Natural killer cell (primary cell): ENCODE data around the gene NUBPL. TPM values are rescaled to one million over a fixed set of nuclear protein-coding genes. Genes with fewer than 3 reads are reported as not detected.

Experiments used
- ATAC-seq, 3 donors: fragments of 150-1000 bp in 2 of 3; fragments of 200-7000 bp in 1 of 3; cut with Tn5 transposase; 1 replicate in 1 of 3; 2 replicates in 2 of 3; pipeline ENCODE4 v1.10.0; 2021; ENCODE audit warnings: mild to moderate bottlenecking in 2 of 3, moderate library complexity in 2 of 3
- DNase-seq, 2 donors: peaks; one replicate each; pipeline versions ENCODE4 v3.0.0 to v3.0.0-alpha.2; 2013 to 2021; ENCODE audit warnings: mixed read lengths in 1 of 2
- H3K27ac ChIP-seq: one replicate; pipeline ENCODE4 v1.5.1; 2013; ENCODE audit warnings: mild to moderate bottlenecking, low read length
- H3K27me3 ChIP-seq: one replicate; pipeline ENCODE4 v1.6.1; 2013; ENCODE audit warnings: low read length; ENCODE audit not compliant: control insufficient read depth, insufficient read depth
- H3K36me3 ChIP-seq: one replicate; pipeline ENCODE4 v1.6.1; 2013; ENCODE audit warnings: low read length; ENCODE audit not compliant: control insufficient read depth, insufficient read depth
- H3K4me1 ChIP-seq: one replicate; pipeline ENCODE4 v1.6.1; 2013; ENCODE audit warnings: low read length; ENCODE audit not compliant: control insufficient read depth, insufficient read depth
- H3K4me3 ChIP-seq: one replicate; pipeline ENCODE4 v1.5.1; 2013; ENCODE audit warnings: low read length
- H3K9me3 ChIP-seq: one replicate; pipeline ENCODE4 v1.6.1; 2013; ENCODE audit warnings: low read length; ENCODE audit not compliant: control insufficient read depth, insufficient read depth
- H3K27ac Mint-ChIP-seq, 2 donors: one replicate each; pipeline ENCODE4 v1.8.0; 2022; ENCODE audit warnings: mild to moderate bottlenecking in 2 of 2, mixed read lengths in 2 of 2, moderate library complexity in 1 of 2
- H3K27me3 Mint-ChIP-seq, 2 donors: one replicate each; pipeline ENCODE4 v1.8.0; 2022; ENCODE audit warnings: low read depth in 2 of 2, mixed read lengths in 2 of 2
- H3K36me3 Mint-ChIP-seq: one replicate; pipeline ENCODE4 v1.8.0; 2022; ENCODE audit warnings: mixed read lengths
- H3K4me1 Mint-ChIP-seq, 2 donors: one replicate each; pipeline ENCODE4 v1.8.0; 2022; ENCODE audit warnings: mixed read lengths in 2 of 2
- H3K4me3 Mint-ChIP-seq: one replicate; pipeline ENCODE4 v1.8.0; 2022; ENCODE audit warnings: mild to moderate bottlenecking, moderate library complexity, mixed read lengths
- H3K9me3 Mint-ChIP-seq, 2 donors: one replicate each; pipeline ENCODE4 v1.8.0; 2022; ENCODE audit warnings: mixed read lengths in 2 of 2
- CTCF ChIP-seq: fragments of 200-600 bp; IDR thresholded peaks from one replicate; pipeline ENCODE4 v1.8.0; 2022; ENCODE audit warnings: antibody characterized with exemption
- WGBS: methylation state at CpG from one replicate; pipeline ENCODE4 v1.1.7; 2013; ENCODE audit warnings: missing lambda C conversion rate; ENCODE audit not compliant: insufficient coverage; 5-methylcytosine and 5-hydroxymethylcytosine counted together
- intact Hi-C: fragments of 100-400 bp; cut with micrococcal nuclease; formaldehyde crosslinking; loops from one replicate; pipeline ENCODE4 v1.14.2; 2022
- total RNA-seq, 4 donors: library from RNA; stranded (reverse); fragments of 120-200 nt in 1 of 4; gene quantifications; one replicate each; pipeline versions ENCODE4 v1.2.3 to v1.2.4, GENCODE V29; 2013 to 2022

NUBPL gene
- total RNA-seq, 3 donors from 2014 or later (not counting 1 experiment from before 2014, with no cell fraction given), result 7.1 to 8.5 (median 7.5) TPM

- no peak for TF ChIP-seq CTCF
- no peak for ATAC-seq
- Histone ChIP-seq H3K27ac (no peak overlapping the region), H3K9me3 (no peaks in the 10 kb centered on the region), H3K4me1 (no peaks in the 10 kb centered on the region), H3K4me3 (no peak overlapping the region), H3K36me3 (peaks cover 2% of the 10 kb centered on the region), H3K27me3 (no peaks in the 10 kb centered on the region)
- Mint-ChIP-seq H3K27me3 (no peaks in the 10 kb centered on the region), H3K4me1 (peaks cover 6% of the 10 kb centered on the region in 2 donors), H3K4me3 (no peak overlapping the region), H3K9me3 (no peaks in the 10 kb centered on the region), H3K36me3 (no peaks in the 10 kb centered on the region), H3K27ac (peak overlapping the region in 1 of 2 donors; percentile 16)
- DNase-seq, result no peak
- intact Hi-C loops, result loop anchor here (10.0 kb wide), 1 partner anchor 543 kb away; the partner anchor contains the start of genes AP4S1 and STRN3
- 100% methylated on average over 1 of the region's 2 CpGs for WGBS
Observed at GRCh38 chr14:31567655-31568054, 6.5 kb downstream of the NUBPL start.

- WGBS, result 73% methylated on average over 5 of the region's 5 CpGs
- Histone ChIP-seq H3K27me3 (no peaks in the 10 kb centered on the region), H3K4me1 (no peaks in the 10 kb centered on the region), H3K27ac (no peak overlapping the region), H3K4me3 (no peak overlapping the region), H3K36me3 (peaks cover 2% of the 10 kb centered on the region), H3K9me3 (no peaks in the 10 kb centered on the region)
- intact Hi-C loops, result loop anchor here (10.0 kb wide), 1 partner anchor 543 kb away; the partner anchor contains the start of genes AP4S1 and STRN3
- H3K9me3 Mint-ChIP-seq, result no peaks in the 10 kb centered on the region
- H3K27me3 Mint-ChIP-seq, result no peaks in the 10 kb centered on the region
- ATAC-seq (no peak), DNase-seq (no peak)
- H3K36me3 Mint-ChIP-seq, result no peaks in the 10 kb centered on the region
- TF ChIP-seq CTCF, result no peak
- peaks cover 6% of the 10 kb centered on the region in 2 donors for H3K4me1 Mint-ChIP-seq
- H3K4me3 Mint-ChIP-seq, result no peak overlapping the region
- H3K27ac Mint-ChIP-seq, result no peak overlapping the region
Observed at GRCh38 chr14:31568161-31568560, 7.0 kb downstream of the NUBPL start.

GRCh38 chr14:31568671-31569070, 7.5 kb downstream of the NUBPL start:
- Histone ChIP-seq H3K36me3 (peaks cover 2% of the 10 kb centered on the region), H3K9me3 (no peaks in the 10 kb centered on the region), H3K4me1 (no peaks in the 10 kb centered on the region), H3K4me3 (no peak overlapping the region), H3K27ac (no peak overlapping the region), H3K27me3 (no peaks in the 10 kb centered on the region)
- Mint-ChIP-seq H3K4me1 (peaks cover 6% of the 10 kb centered on the region in 2 donors), H3K4me3 (no peak overlapping the region), H3K27ac (no peak overlapping the region), H3K36me3 (no peaks in the 10 kb centered on the region), H3K27me3 (no peaks in the 10 kb centered on the region), H3K9me3 (no peaks in the 10 kb centered on the region)
- WGBS, result 100% methylated on average over 1 of the region's 1 CpG
- TF ChIP-seq CTCF, result no peak
- no peak for DNase-seq
- ATAC-seq, result no peak
- intact Hi-C loops, result loop anchor here (10.0 kb wide), 1 partner anchor 544 kb away; the partner anchor contains the start of genes AP4S1 and STRN3

- H3K4me1 ChIP-seq, result no peaks in the 10 kb centered on the region
- Mint-ChIP-seq H3K36me3 (no peaks in the 10 kb centered on the region), H3K4me3 (no peak overlapping the region), H3K9me3 (no peaks in the 10 kb centered on the region), H3K27ac (no peak overlapping the region), H3K4me1 (peaks cover under 1 to 6% of the 10 kb centered on the region in 2 donors), H3K27me3 (no peaks in the 10 kb centered on the region)
- no peak overlapping the region for H3K4me3 ChIP-seq
- intact Hi-C loops, result no loop called here
- no peak for TF ChIP-seq CTCF
- H3K27me3 ChIP-seq, result no peaks in the 10 kb centered on the region
- WGBS, result 100% methylated on average over 1 of the region's 2 CpGs
- no peak overlapping the region for H3K27ac ChIP-seq
- ATAC-seq (no peak), DNase-seq (no peak)
- peaks cover 5% of the 10 kb centered on the region for H3K36me3 ChIP-seq
- H3K9me3 ChIP-seq, result no peaks in the 10 kb centered on the region
Observed at GRCh38 chr14:31572955-31573354, 11.8 kb downstream of the NUBPL start.
